Esophagus (tissue), 2 donors: ENCODE measurements around the gene LAMA2. TPM values are rescaled to one million over a fixed set of nuclear protein-coding genes. Genes with fewer than 3 reads are reported as not detected.

Experiments used
- H3K27ac ChIP-seq, 2 donors: one replicate each; pipeline ENCODE4 v1.5.1; 2013; ENCODE audit warnings: low read depth in 2 of 2, mild to moderate bottlenecking in 2 of 2, inconsistent platforms in 1 of 2, low read length in 1 of 2, moderate library complexity in 1 of 2
- H3K27me3 ChIP-seq, 2 donors: one replicate each; pipeline ENCODE4 v1.6.1; 2013; ENCODE audit warnings: low read length in 2 of 2, control low read depth in 1 of 2, mild to moderate bottlenecking in 1 of 2; ENCODE audit not compliant: insufficient read depth in 2 of 2, control insufficient read depth in 1 of 2
- H3K36me3 ChIP-seq, 2 donors: one replicate each; pipeline ENCODE4 v1.6.1; 2013; ENCODE audit warnings: low read length in 1 of 2; ENCODE audit not compliant: control insufficient read depth in 2 of 2, insufficient read depth in 2 of 2
- H3K4me1 ChIP-seq, 2 donors: one replicate each; pipeline ENCODE4 v1.6.1; 2013; ENCODE audit warnings: low read length in 1 of 2; ENCODE audit not compliant: control insufficient read depth in 2 of 2, insufficient read depth in 2 of 2
- H3K4me3 ChIP-seq, 2 donors: one replicate each; pipeline ENCODE4 v1.5.1; 2013; ENCODE audit warnings: low read length in 2 of 2, mild to moderate bottlenecking in 2 of 2, low read depth in 1 of 2, moderate library complexity in 1 of 2
- H3K9me3 ChIP-seq, 2 donors: one replicate each; pipeline ENCODE4 v1.6.1; 2013; ENCODE audit warnings: mild to moderate bottlenecking in 2 of 2, low read depth in 1 of 2, low read length in 1 of 2, moderate library complexity in 1 of 2; ENCODE audit not compliant: control insufficient read depth in 2 of 2, insufficient read depth in 1 of 2
- WGBS, 2 donors: extraction: QIAGEN DNeasy Blood & Tissue Kit; methylation state at CpG; one replicate each; pipeline ENCODE4 v1.1.7; 2013; 5-methylcytosine and 5-hydroxymethylcytosine counted together
- polyA plus RNA-seq, 2 donors: library from polyadenylated mRNA; stranded (reverse); fragments of 200-250 nt; gene quantifications; one replicate each; pipeline ENCODE4 v1.2.3, GENCODE V29; 2013
- donor health status: healthy with polysubstance abuse.
- donor health status: Bipolar disorder and iron deficiency.

LAMA2 gene
- polyA plus RNA-seq, 2 donors, result 0.67 to 2.7 TPM

- Histone ChIP-seq H3K36me3 (no peaks in the 10 kb centered on the region), H3K27ac (no peak overlapping the region), H3K27me3 (no peaks in the 10 kb centered on the region), H3K4me3 (no peak overlapping the region), H3K4me1 (no peaks in the 10 kb centered on the region), H3K9me3 (no peaks in the 10 kb centered on the region)
- WGBS, 2 donors, result 58 to 62% methylated on average over 3 of the region's 3 CpGs
Measured at GRCh38 chr6:129120856-129121638, 238.1 kb downstream of the LAMA2 start.

- Histone ChIP-seq H3K27me3 (no peaks in the 10 kb centered on the region), H3K27ac (no peak overlapping the region), H3K36me3 (no peaks in the 10 kb centered on the region), H3K4me3 (no peak overlapping the region), H3K9me3 (no peaks in the 10 kb centered on the region), H3K4me1 (no peaks in the 10 kb centered on the region)
- 96 to 100% methylated on average over 1 of the region's 1 CpG for WGBS, 2 donors
Measured at GRCh38 chr6:129124347-129124746, 241.4 kb downstream of the LAMA2 start.

GRCh38 chr6:129130106-129130505 is 247.2 kb downstream of the LAMA2 start:
- H3K27ac ChIP-seq, result no peak overlapping the region

GRCh38 chr6:129130959-129131681 is 248.2 kb downstream of the LAMA2 start:
- no peaks in the 10 kb centered on the region for H3K36me3 ChIP-seq
- H3K27ac ChIP-seq, result no peak overlapping the region
- no peaks in the 10 kb centered on the region for H3K27me3 ChIP-seq
- 45 to 54% methylated on average over 3 of the region's 3 CpGs for WGBS, 2 donors
- H3K9me3 ChIP-seq, result no peaks in the 10 kb centered on the region
- H3K4me3 ChIP-seq, result no peak overlapping the region
- H3K4me1 ChIP-seq, result no peaks in the 10 kb centered on the region

More at GRCh38 chr6:129130106-129130505, 247.2 kb downstream of the LAMA2 start:
- no peaks in the 10 kb centered on the region for H3K4me1 ChIP-seq
- H3K9me3 ChIP-seq, result no peaks in the 10 kb centered on the region
- H3K27me3 ChIP-seq, result no peaks in the 10 kb centered on the region
- H3K4me3 ChIP-seq, result no peak overlapping the region
- no peaks in the 10 kb centered on the region for H3K36me3 ChIP-seq

GRCh38 chr6:129133770-129134192 is 250.8 kb downstream of the LAMA2 start:
- H3K27ac ChIP-seq, result no peak overlapping the region
- no peak overlapping the region for H3K4me3 ChIP-seq
- WGBS, 2 donors, result 48 to 53% methylated on average over 5 of the region's 5 CpGs

GRCh38 chr6:129134535-129134934 is 251.6 kb downstream of the LAMA2 start:
- Histone ChIP-seq H3K4me1 (no peaks in the 10 kb centered on the region), H3K9me3 (no peaks in the 10 kb centered on the region), H3K27ac (peak overlapping the region; percentile 51 to 57), H3K27me3 (no peaks in the 10 kb centered on the region), H3K36me3 (no peaks in the 10 kb centered on the region), H3K4me3 (no peak overlapping the region)

More at GRCh38 chr6:129133770-129134192, 250.8 kb downstream of the LAMA2 start:
- Histone ChIP-seq H3K4me1 (no peaks in the 10 kb centered on the region), H3K9me3 (no peaks in the 10 kb centered on the region), H3K27me3 (no peaks in the 10 kb centered on the region), H3K36me3 (no peaks in the 10 kb centered on the region)

- no peaks in the 10 kb centered on the region for H3K9me3 ChIP-seq
- no peak overlapping the region for H3K4me3 ChIP-seq
- H3K27me3 ChIP-seq, result no peaks in the 10 kb centered on the region
- no peaks in the 10 kb centered on the region for H3K4me1 ChIP-seq
- WGBS, 2 donors, result 50 to 61% methylated on average over 1 of the region's 1 CpG
- H3K36me3 ChIP-seq, result no peaks in the 10 kb centered on the region
- H3K27ac ChIP-seq, result no peak overlapping the region
Measured at GRCh38 chr6:129135451-129135850, 252.5 kb downstream of the LAMA2 start.

GRCh38 chr6:129136751-129137150 is 253.8 kb downstream of the LAMA2 start:
- no peaks in the 10 kb centered on the region for H3K4me1 ChIP-seq
- no peak overlapping the region for H3K4me3 ChIP-seq
- H3K36me3 ChIP-seq, result no peaks in the 10 kb centered on the region
- WGBS, 2 donors, result 91 to 94% methylated on average over 4 of the region's 4 CpGs
- no peaks in the 10 kb centered on the region for H3K9me3 ChIP-seq
- no peaks in the 10 kb centered on the region for H3K27me3 ChIP-seq
- no peak overlapping the region for H3K27ac ChIP-seq

GRCh38 chr6:129138739-129139405 is 255.9 kb downstream of the LAMA2 start:
- Histone ChIP-seq H3K36me3 (no peaks in the 10 kb centered on the region), H3K4me1 (no peaks in the 10 kb centered on the region), H3K9me3 (no peaks in the 10 kb centered on the region), H3K27me3 (no peaks in the 10 kb centered on the region), H3K4me3 (no peak overlapping the region), H3K27ac (no peak overlapping the region)
- 64 to 68% methylated on average over 4 of the region's 4 CpGs for WGBS, 2 donors
